Esophagus muscularis mucosa (tissue), 4 donors: ENCODE data around the gene MPP2. TPM values are rescaled to one million over a fixed set of nuclear protein-coding genes. Genes with fewer than 3 reads are reported as not detected.
"Not testable (repeated sequence)": the region's sequence is repeated elsewhere in the genome, so short reads cannot be mapped to it uniquely, and the experiment has no call there.

ENCODE experiments used
- DNase-seq: peaks from one replicate; pipeline ENCODE4 v3.0.0-alpha.2; 2017; ENCODE audit errors: extremely low spot score
- H3K27ac ChIP-seq, 4 donors: fragments of 200-600 bp; sonication (generic); replicated peaks in 1 of 4; 1 replicate in 3 of 4; 2 replicates in 1 of 4; pipeline ENCODE4 v1.5.1; 2016 to 2019; ENCODE audit warnings: mild to moderate bottlenecking in 1 of 4
- H3K27me3 ChIP-seq, 4 donors: fragments of 200-600 bp; sonication (generic); one replicate each; pipeline versions ENCODE4 v1.5.1 to v1.6.0; 2016 to 2019
- H3K36me3 ChIP-seq, 4 donors: fragments of 200-600 bp; sonication (generic); one replicate each; pipeline ENCODE4 v1.5.1; 2016 to 2019
- H3K4me1 ChIP-seq, 4 donors: fragments of 200-600 bp; sonication (generic); one replicate each; pipeline ENCODE4 v1.5.1; 2016 to 2019
- H3K4me3 ChIP-seq, 4 donors: fragments of 200-600 bp; sonication (generic); 1 replicate in 2 of 4; 2 replicates in 2 of 4; pipeline ENCODE4 v1.5.1; 2016 to 2019; ENCODE audit warnings: mild to moderate bottlenecking in 4 of 4, moderate library complexity in 1 of 4
- H3K9me3 ChIP-seq, 4 donors: fragments of 200-600 bp; sonication (generic); 1 replicate in 3 of 4; 2 replicates in 1 of 4; pipeline ENCODE4 v1.5.1; 2016 to 2019
- CTCF ChIP-seq, 3 experiments: fragments of 200-600 bp in 2 of 3; fragments of 450-650 bp in 1 of 3; sonication (generic) in 2 of 3; IDR thresholded peaks; one replicate each; pipeline ENCODE4 v1.5.1; 2017 to 2019; ENCODE audit warnings: antibody characterized with exemption in 3 of 3, mild to moderate bottlenecking in 2 of 3, moderate library complexity in 1 of 3
- EP300 ChIP-seq: sonication (generic); formaldehyde crosslinking; IDR thresholded peaks from one replicate; pipeline ENCODE4 v1.6.1; 2017; ENCODE audit warnings: antibody characterized with exemption
- POLR2A ChIP-seq: fragments of 450-650 bp; IDR thresholded peaks from one replicate; pipeline ENCODE4 v1.6.1; 2017; ENCODE audit warnings: antibody characterized with exemption, moderate library complexity, mild to moderate bottlenecking, low read depth
- POLR2AphosphoS5 ChIP-seq, 2 donors: sonication (generic); formaldehyde crosslinking; IDR thresholded peaks; one replicate each; pipeline ENCODE4 v1.6.1; 2017; ENCODE audit warnings: antibody characterized with exemption in 2 of 2
- WGBS: methylation state at CpG from one replicate; pipeline ENCODE4 v1.1.5; 2018; 5-methylcytosine and 5-hydroxymethylcytosine counted together
- intact Hi-C: fragments of 100-400 bp; cut with DNase I; formaldehyde crosslinking; loops from one replicate; pipeline ENCODE4 v1.15.1; 2023
- total RNA-seq, 4 donors: library from RNA; depleted of rRNA; stranded (reverse); fragments of >200 nt; gene quantifications; one replicate each; pipeline versions ENCODE4 v1.1.0 to v1.2.1, GENCODE V29; 2016

Gene MPP2
- total RNA-seq, 4 donors from 2014 or later = 13.3 to 15.9 (median 15.6) TPM

- Histone ChIP-seq H3K4me1 (peaks cover 2 to 4% (median 4%) of the 10 kb centered on the region in 4 donors), H3K27me3 (peaks cover 0 to 66% (median under 1%) of the 10 kb centered on the region in 4 donors), H3K36me3 (no peaks in the 10 kb centered on the region), H3K4me3 (no peak overlapping the region), H3K9me3 (no peaks in the 10 kb centered on the region), H3K27ac (no peak overlapping the region)
- DNase-seq = no peak
- 94% methylated on average over 7 of the region's 10 CpGs for WGBS
- TF ChIP-seq EP300 (no peak), POLR2AphosphoS5 (IDR thresholded peaks at IDR 0.05) (no peak), CTCF (IDR thresholded peaks at IDR 0.05) (no peak), POLR2A (no peak)
- intact Hi-C loops = no loop called here
Measured at GRCh38 chr17:43932357-43932756, 25.0 kb upstream of the MPP2 start.

DNA sequence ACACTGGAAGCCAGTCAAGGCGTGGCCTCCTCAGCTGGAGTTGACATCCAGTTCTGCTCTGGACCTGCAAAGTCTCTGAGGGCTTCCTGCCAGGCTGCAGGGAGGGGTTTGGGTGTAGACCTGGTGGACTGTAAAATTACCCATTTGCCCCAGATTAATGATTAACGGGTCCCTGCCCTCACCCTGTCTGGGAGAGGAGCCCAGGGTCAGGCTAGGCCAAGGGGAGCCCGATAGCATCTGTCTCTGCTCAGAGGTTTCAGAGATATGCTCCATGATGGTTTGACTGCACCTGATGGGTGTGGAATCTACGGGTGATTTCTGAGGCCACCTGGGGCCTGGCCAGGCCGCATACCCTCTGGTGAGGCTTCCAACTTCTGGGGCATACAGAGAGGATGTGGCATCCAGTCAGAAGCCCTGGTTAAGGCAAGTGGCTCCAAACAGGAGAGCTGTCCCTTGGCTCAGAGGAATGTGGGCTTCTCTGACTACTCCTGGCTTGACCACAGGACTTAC, 23.8 kb upstream of the MPP2 start:
- H3K4me3 ChIP-seq = no peak overlapping the region
- H3K9me3 ChIP-seq = no peaks in the 10 kb centered on the region
- peaks cover 0 to 71% (median 4%) of the 10 kb centered on the region in 4 donors for H3K27me3 ChIP-seq
- H3K27ac ChIP-seq = no peak overlapping the region
- H3K36me3 ChIP-seq = no peaks in the 10 kb centered on the region
- DNase-seq = no peak
- intact Hi-C loops = no loop called here
- WGBS = 92% methylated on average over 4 of the region's 5 CpGs
- TF ChIP-seq POLR2A (no peak), CTCF (IDR thresholded peaks at IDR 0.05) (no peak), POLR2AphosphoS5 (IDR thresholded peaks at IDR 0.05) (no peak)
- H3K4me1 ChIP-seq = peaks cover 10 to 11% (median 11%) of the 10 kb centered on the region in 4 donors

DNA sequence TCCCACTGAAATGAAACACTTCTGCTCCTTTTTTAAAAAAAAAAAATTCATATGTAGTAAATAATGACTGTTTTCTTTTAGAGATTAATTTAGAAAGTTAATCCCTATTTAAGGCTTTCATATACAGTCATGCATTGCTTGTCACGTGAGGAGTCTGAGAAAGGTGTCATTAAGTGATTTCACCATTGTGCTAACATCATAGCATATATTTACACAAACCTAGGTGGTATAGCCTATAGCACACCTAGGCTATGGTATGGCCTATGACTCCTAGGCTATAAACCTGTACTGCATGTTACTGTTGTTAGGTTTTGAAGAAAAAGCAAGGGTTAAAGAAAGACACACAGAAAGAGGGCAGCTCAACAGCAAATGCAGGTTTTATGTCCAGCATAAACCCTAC, 21.3 kb upstream of the MPP2 start:
- intact Hi-C loops = no loop called here
- no peaks in the 10 kb centered on the region for H3K36me3 ChIP-seq
- no peak overlapping the region for H3K27ac ChIP-seq
- peaks cover 0 to 80% (median 4%) of the 10 kb centered on the region in 4 donors for H3K27me3 ChIP-seq
- peaks cover 10 to 11% (median 11%) of the 10 kb centered on the region in 4 donors for H3K4me1 ChIP-seq
- H3K4me3 ChIP-seq = no peak overlapping the region
- no peaks in the 10 kb centered on the region for H3K9me3 ChIP-seq
- DNase-seq = no peak
- 86% methylated on average over 1 of the region's 1 CpG for WGBS
- TF ChIP-seq EP300 (no peak), POLR2AphosphoS5 (IDR thresholded peaks at IDR 0.05) (no peak), CTCF (IDR thresholded peaks at IDR 0.05) (no peak), POLR2A (no peak)

DNA sequence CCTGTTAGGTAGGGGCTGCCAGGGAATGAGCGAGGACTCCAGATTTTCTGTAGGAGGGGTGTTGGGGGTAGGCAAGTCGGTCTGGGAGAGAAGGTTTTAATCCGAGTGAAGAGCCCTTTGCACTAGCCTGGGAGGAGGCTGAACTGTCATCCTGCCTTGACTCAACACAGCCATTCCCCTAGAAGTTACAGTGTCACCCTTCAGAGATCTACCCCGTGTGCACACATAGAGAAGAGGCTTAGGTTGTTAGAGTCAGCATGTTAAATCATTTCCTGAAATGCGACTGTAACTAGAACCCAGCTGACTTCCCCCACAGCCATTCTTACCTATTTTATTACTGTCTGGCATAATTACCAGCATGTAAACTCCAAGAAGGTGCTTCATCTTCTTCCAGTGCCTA, 20.6 kb upstream of the MPP2 start:
- H3K27ac ChIP-seq, H3K9me3 ChIP-seq, DNase-seq, H3K36me3 ChIP-seq, intact Hi-C loops: not testable (repeated sequence)
- Histone ChIP-seq H3K4me3 (peak overlapping the region in 1 of 4 donors; percentile 38), H3K27me3 (peaks cover 0 to 79% (median 4%) of the 10 kb centered on the region in 4 donors), H3K4me1 (peaks cover 10 to 11% (median 11%) of the 10 kb centered on the region in 4 donors)
- 38% methylated on average over 5 of the region's 5 CpGs for WGBS

- intact Hi-C loops = no loop called here
- Histone ChIP-seq H3K9me3 (no peaks in the 10 kb centered on the region), H3K27me3 (peaks cover 0 to 73% (median 4%) of the 10 kb centered on the region in 4 donors), H3K36me3 (no peaks in the 10 kb centered on the region), H3K4me3 (peak overlapping the region; percentile 36 to 49 (median 38)), H3K4me1 (peaks cover 10 to 11% (median 11%) of the 10 kb centered on the region in 4 donors), H3K27ac (no peak overlapping the region)
- DNase-seq = no peak
- WGBS = 12% methylated on average over 29 of the region's 42 CpGs
- TF ChIP-seq POLR2A (no peak), POLR2AphosphoS5 (IDR thresholded peaks at IDR 0.05) (no peak), EP300 (no peak), CTCF (IDR thresholded peaks at IDR 0.05) (no peak)
Measured at GRCh38 chr17:43927060-43927864, 19.9 kb upstream of the MPP2 start.
